ENCODE data around the gene FLOT1. TPM values are rescaled to one million over a fixed set of nuclear protein-coding genes. Genes with fewer than 3 reads are reported as not detected.

FLOT1 gene
- total and polyA plus RNA-seq, 2 of the 13 experiments (the other 11 are each of a cell fraction or from before 2014, with no cell fraction given): 82.3 to 130 TPM

- no peak overlapping the region for H2AFZ ChIP-seq (ENCODE audit: low read length)
- TF ChIP-seq ZFP1 (CRISPR knock-in tag; IDR thresholded peaks at IDR 0.05) (no peak), TBP (CRISPR knock-in tag; IDR thresholded peaks at IDR 0.05) (no peak), CSRNP1 (CRISPR knock-in tag; IDR thresholded peaks at IDR 0.05) (no peak), PAX8 (CRISPR knock-in tag; IDR thresholded peaks at IDR 0.05; ENCODE audit: borderline replicate concordance) (no peak), ZNF552 (CRISPR knock-in tag; IDR thresholded peaks at IDR 0.05; ENCODE audit: borderline replicate concordance) (no peak), SKI (IDR thresholded peaks at IDR 0.05; ENCODE audit: partially characterized antibody) (no peak), ZKSCAN5 (CRISPR knock-in tag; IDR thresholded peaks at IDR 0.05) (no peak), ZNF230 (CRISPR knock-in tag; IDR thresholded peaks at IDR 0.05) (no peak), ZBTB7B (CRISPR knock-in tag; IDR thresholded peaks at IDR 0.05) (no peak), ZNF567 (CRISPR knock-in tag; IDR thresholded peaks at IDR 0.05; ENCODE audit: borderline replicate concordance) (no peak), MXD3 (CRISPR knock-in tag; IDR thresholded peaks at IDR 0.05) (no peak), ZNF580 (CRISPR knock-in tag; IDR thresholded peaks at IDR 0.05; ENCODE audit: borderline replicate concordance, low read depth) (no peak), ZBTB38 (CRISPR knock-in tag; IDR thresholded peaks at IDR 0.05) (no peak), ZNF770 (CRISPR knock-in tag; IDR thresholded peaks at IDR 0.05) (no peak), ZNF7 (CRISPR knock-in tag; IDR thresholded peaks at IDR 0.05) (no peak), ZFAT (CRISPR knock-in tag; conservative IDR thresholded peaks at IDR 0.05) (no peak)
- TF ChIP-seq, protein P1, sequence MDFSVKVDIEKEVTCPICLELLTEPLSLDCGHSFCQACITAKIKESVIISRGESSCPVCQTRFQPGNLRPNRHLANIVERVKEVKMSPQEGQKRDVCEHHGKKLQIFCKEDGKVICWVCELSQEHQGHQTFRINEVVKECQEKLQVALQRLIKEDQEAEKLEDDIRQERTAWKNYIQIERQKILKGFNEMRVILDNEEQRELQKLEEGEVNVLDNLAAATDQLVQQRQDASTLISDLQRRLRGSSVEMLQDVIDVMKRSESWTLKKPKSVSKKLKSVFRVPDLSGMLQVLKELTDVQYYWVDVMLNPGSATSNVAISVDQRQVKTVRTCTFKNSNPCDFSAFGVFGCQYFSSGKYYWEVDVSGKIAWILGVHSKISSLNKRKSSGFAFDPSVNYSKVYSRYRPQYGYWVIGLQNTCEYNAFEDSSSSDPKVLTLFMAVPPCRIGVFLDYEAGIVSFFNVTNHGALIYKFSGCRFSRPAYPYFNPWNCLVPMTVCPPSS (IDR thresholded peaks at IDR 0.05): no peak
- H4K20me1 ChIP-seq (ENCODE audit: insufficient read depth, low read length): no peaks in the 10 kb centered on the region
- DNase-seq (ENCODE audit: low spot score) (no peak), ATAC-seq (no peak), FAIRE-seq (no peak)
- CTCF ChIA-PET (ENCODE audit: low intra/inter-chr PET ratio, low total read pairs): no interaction called here
- H3K9ac ChIP-seq (ENCODE audit: insufficient read depth, low read depth, low read length): no peak overlapping the region
- no peak overlapping the region for H3K27ac ChIP-seq (ENCODE audit: extremely low read length, insufficient read depth, low read length)
- POLR2A ChIA-PET: interaction anchor here (1.1 to 5.9 kb wide), 2 partner anchors 10 kb away, joined by 4 to 113 read pairs; partner anchors contain the start of genes FLOT1 and IER3
- H3K9me3 ChIP-seq (ENCODE audit: low read length): no peaks in the 10 kb centered on the region
- BruUV-seq (replicated peaks): no TSS peak
- intact Hi-C loops (cut with micrococcal nuclease; ENCODE audit: unreplicated experiment) (no loop called here), in situ Hi-C loops (cut with HindIII; ENCODE audit: extremely low pct_ligation_motif_present, low pct_unique_long_range_greater_than_20kb) (no loop called here)
- H3K4me3 ChIP-seq (replicated peaks in 1 of 3; ENCODE audit: insufficient read depth in 1 of 3, low read depth in 2 of 3, low read length in 3 of 3): no peak overlapping the region
- no peaks in the 10 kb centered on the region for H3K79me2 ChIP-seq (ENCODE audit: insufficient read depth, low read length)
- peaks cover 62% of the 10 kb centered on the region for H3K4me1 ChIP-seq (ENCODE audit: insufficient read depth, low read length)
- no peak overlapping the region for H3K4me2 ChIP-seq (ENCODE audit: low read depth, low read length)
- H3K36me3 ChIP-seq (replicated peaks in 1 of 2; ENCODE audit: control insufficient read depth in 1 of 2, insufficient read depth in 2 of 2, low read length in 2 of 2): no peaks in the 10 kb centered on the region
- 93% methylated on average over 3 of the region's 3 CpGs for WGBS (ENCODE audit: low lambda C conversion rate)
- no peaks in the 10 kb centered on the region for H3K27me3 ChIP-seq (ENCODE audit: control insufficient read depth in 1 of 2, insufficient read depth in 2 of 2, low read length in 2 of 2)
These were observed 12.1 kb upstream of the FLOT1 start for GRCh38 chr6:30754631-30755030.
